ENCODE measurements around the gene NT5M. TPM values are rescaled to one million over a fixed set of nuclear protein-coding genes. Genes with fewer than 3 reads are reported as not detected.

Gene NT5M
- polyA plus RNA-seq, 3 donors = 0.23 to 0.57 (median 0.25) TPM

GRCh38 chr17:17356149-17356930, 53.2 kb downstream of the NT5M start:
- peak; percentile 98 for TF ChIP-seq CTCF (IDR thresholded peaks at IDR 0.05)
- H3K4me1 Mint-ChIP-seq = peaks cover 2% of the 10 kb centered on the region
- Histone ChIP-seq H3K27me3 (ENCODE audit: control insufficient read depth in 2 of 2, insufficient read depth in 2 of 2, low read length in 2 of 2) (no peaks in the 10 kb centered on the region), H3K36me3 (replicated peaks in 1 of 2; ENCODE audit: control insufficient read depth in 1 of 2, insufficient read depth in 2 of 2, low read length in 2 of 2) (no peaks in the 10 kb centered on the region), H3K27ac (ENCODE audit: low read depth in 1 of 2, low read length in 2 of 2) (no peak overlapping the region), H3K4me3 (replicated peaks in 1 of 3; ENCODE audit: low read depth in 2 of 3, low read length in 3 of 3) (no peak overlapping the region), H4K20me1 (ENCODE audit: insufficient read depth, low read length) (no peaks in the 10 kb centered on the region), H3K79me2 (ENCODE audit: insufficient read depth, low read length) (no peaks in the 10 kb centered on the region), H3K9ac (ENCODE audit: insufficient read depth, low read length, poor library complexity, severe bottlenecking) (no peak overlapping the region), H2AFZ (ENCODE audit: insufficient read depth, low read depth, low read length, poor library complexity, severe bottlenecking) (no peak overlapping the region), H3K9me3 (replicated peaks in 1 of 2; ENCODE audit: control insufficient read depth in 1 of 2, insufficient read depth in 1 of 2, low read length in 2 of 2) (no peaks in the 10 kb centered on the region), H3K4me2 (replicated peaks; ENCODE audit: extremely low read depth, low read length, poor library complexity, severe bottlenecking) (no peak overlapping the region), H3K4me1 (ENCODE audit: control insufficient read depth in 1 of 2, insufficient read depth in 2 of 2, low read length in 2 of 2) (peaks cover 2 to 3% of the 10 kb centered on the region in 2 donors)
- H3K27me3 Mint-ChIP-seq (ENCODE audit: low read depth in 3 of 3) = peaks cover 0 to 4% (median 2%) of the 10 kb centered on the region in 3 donors
- H3K36me3 Mint-ChIP-seq = no peaks in the 10 kb centered on the region
- peaks cover 2 to 14% (median 4%) of the 10 kb centered on the region in 7 donors for H3K9me3 Mint-ChIP-seq
- peak overlapping the region in 1 of 7 donors; percentile 54 for H3K27ac Mint-ChIP-seq
- intact Hi-C loops (cut with micrococcal nuclease) = loop anchor here (1.0 to 5.0 kb wide), 3 partner anchors 81 to 285 kb away; partner anchors contain the start of gene RASD1 (in 1 of the 2)
- WGBS (ENCODE audit: insufficient coverage) = 64% methylated on average over 10 of the region's 10 CpGs
- H3K4me3 Mint-ChIP-seq = no peak overlapping the region
- DNase-seq = peak; percentile 61 to 72 (median 70)

- Histone ChIP-seq H3K9me3 (replicated peaks in 1 of 2; ENCODE audit: control insufficient read depth in 1 of 2, insufficient read depth in 1 of 2, low read length in 2 of 2) (no peaks in the 10 kb centered on the region), H2AFZ (ENCODE audit: insufficient read depth, low read depth, low read length, poor library complexity, severe bottlenecking) (no peak overlapping the region), H3K79me2 (ENCODE audit: insufficient read depth, low read length) (no peaks in the 10 kb centered on the region), H3K27ac (ENCODE audit: low read depth in 1 of 2, low read length in 2 of 2) (no peak overlapping the region), H3K9ac (ENCODE audit: insufficient read depth, low read length, poor library complexity, severe bottlenecking) (no peak overlapping the region), H3K4me3 (replicated peaks in 1 of 3; ENCODE audit: low read depth in 2 of 3, low read length in 3 of 3) (no peak overlapping the region), H3K36me3 (replicated peaks in 1 of 2; ENCODE audit: control insufficient read depth in 1 of 2, insufficient read depth in 2 of 2, low read length in 2 of 2) (no peaks in the 10 kb centered on the region), H3K4me1 (ENCODE audit: control insufficient read depth in 1 of 2, insufficient read depth in 2 of 2, low read length in 2 of 2) (peaks cover 2 to 3% of the 10 kb centered on the region in 2 donors), H4K20me1 (ENCODE audit: insufficient read depth, low read length) (no peaks in the 10 kb centered on the region), H3K4me2 (replicated peaks; ENCODE audit: extremely low read depth, low read length, poor library complexity, severe bottlenecking) (no peak overlapping the region), H3K27me3 (ENCODE audit: control insufficient read depth in 2 of 2, insufficient read depth in 2 of 2, low read length in 2 of 2) (no peaks in the 10 kb centered on the region)
- Mint-ChIP-seq H3K27ac (peak overlapping the region in 1 of 7 donors; percentile 50), H3K9me3 (peaks cover 2 to 14% (median 4%) of the 10 kb centered on the region in 7 donors), H3K36me3 (no peaks in the 10 kb centered on the region), H3K4me3 (no peak overlapping the region), H3K4me1 (peaks cover 2% of the 10 kb centered on the region), H3K27me3 (ENCODE audit: low read depth in 3 of 3) (peaks cover 0 to 4% (median 2%) of the 10 kb centered on the region in 3 donors)
- intact Hi-C loops (cut with micrococcal nuclease) = loop anchor here (1.0 to 5.0 kb wide), 3 partner anchors 80 to 284 kb away; partner anchors contain the start of gene RASD1 (in 1 of the 2)
- DNase-seq = no peak
- 94% methylated on average over 3 of the region's 10 CpGs for WGBS (ENCODE audit: insufficient coverage)
- TF ChIP-seq CTCF (IDR thresholded peaks at IDR 0.05) = no peak
These were observed 53.7 kb downstream of the NT5M start for GRCh38 chr17:17356931-17357270.
